Activated CD4-positive, alpha-beta T cell treated with anti-CD3 and anti-CD28 coated beads for 4 hours (primary cell): Measurements from ENCODE around the gene MGLL.

Experiments used
- DNase-seq, 2 donors: peaks; one replicate each; pipeline ENCODE4 v3.0.0-alpha.2; 2020

Gene MGLL

GRCh38 chr3:127699416-127700300 lies 122.7 kb downstream of the MGLL start:
- no peak for DNase-seq

DNA sequence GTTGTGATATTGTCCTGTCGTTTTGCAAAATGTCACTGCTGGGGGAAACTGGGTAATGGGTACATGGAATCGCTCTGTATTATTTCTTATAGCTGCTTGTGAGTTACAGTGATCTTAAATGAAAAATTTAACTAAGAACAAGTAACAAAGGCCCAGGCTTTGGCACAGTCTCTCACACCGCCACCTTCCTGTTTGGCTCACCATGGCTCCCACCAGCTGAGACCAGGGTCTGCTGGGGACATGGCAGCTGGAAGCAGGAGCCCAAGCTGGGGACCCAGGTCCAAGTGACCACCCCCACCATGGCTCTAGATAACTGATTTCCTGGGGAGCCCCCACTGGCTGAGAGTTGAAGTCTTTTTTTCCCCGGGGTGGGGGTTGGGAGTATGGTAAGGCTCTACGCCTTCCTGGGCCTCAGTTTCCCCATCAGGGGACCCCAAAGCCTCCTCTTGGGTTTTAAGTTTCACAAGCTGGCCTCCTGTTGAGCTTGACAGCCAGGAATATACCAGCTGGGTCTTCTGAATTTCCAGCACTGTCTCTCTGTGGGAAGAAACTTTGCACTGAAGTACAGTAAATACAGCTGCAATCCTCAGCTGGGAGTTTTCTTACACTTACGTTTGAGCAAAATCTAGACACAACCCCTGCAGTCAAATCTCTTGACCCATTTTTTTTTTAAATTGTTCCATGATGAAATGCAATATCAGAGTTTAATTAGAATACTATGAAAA lies 123.5 kb downstream of the MGLL start:
- no peak for DNase-seq

DNA sequence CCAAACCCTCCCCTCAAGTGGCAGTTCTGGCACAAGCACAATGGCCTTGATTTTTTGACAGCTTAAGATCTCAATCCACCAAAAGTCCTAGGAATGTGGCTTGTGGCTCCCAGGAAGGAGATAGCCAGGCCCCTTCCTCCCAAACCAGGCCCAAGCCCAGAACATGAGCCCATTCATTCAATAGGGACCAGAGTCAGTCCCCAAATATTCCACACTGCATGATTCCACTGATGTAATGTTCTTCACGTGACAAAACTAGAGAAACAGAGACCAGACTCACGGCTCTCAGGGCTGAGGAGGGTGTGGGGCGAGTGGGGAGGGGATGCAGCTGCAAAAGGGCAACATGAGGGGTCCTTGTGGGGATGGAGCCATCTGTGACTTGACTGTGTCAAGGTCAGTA lies 124.0 kb downstream of the MGLL start:
- DNase-seq, result no peak

GRCh38 chr3:127697551-127698240 lies 124.6 kb downstream of the MGLL start:
- DNase-seq, result peak in 1 of 2 donors; percentile 18

- peak; percentile 38 to 39 for DNase-seq
Observed at GRCh38 chr3:127694467-127695215, 127.7 kb downstream of the MGLL start.

DNA sequence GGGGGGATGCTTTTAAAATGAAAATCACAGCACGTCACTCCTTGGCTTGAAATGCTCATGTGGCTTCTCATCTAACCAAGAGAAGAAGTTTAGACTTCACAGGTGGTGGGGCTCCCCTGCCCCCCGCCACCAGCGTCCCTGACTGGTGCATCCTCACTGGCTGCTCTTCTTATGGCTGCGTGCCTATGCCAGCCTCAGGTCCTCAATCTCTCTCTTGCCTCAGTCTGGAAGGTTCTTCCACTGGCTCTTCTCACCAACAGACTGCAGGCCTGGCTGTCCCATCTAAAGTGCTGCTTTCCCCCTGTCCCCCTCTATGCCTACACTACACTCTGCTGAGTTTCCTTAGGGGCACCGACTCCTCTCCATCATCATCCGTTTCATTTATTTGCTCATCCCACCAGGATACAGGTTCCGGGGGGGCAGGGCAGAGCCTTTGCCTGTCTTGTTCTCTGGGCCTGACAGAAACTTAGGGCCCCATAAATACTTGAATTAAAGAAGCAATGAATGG lies 128.9 kb downstream of the MGLL start:
- DNase-seq, result no peak

GRCh38 chr3:127692501-127693335 lies 129.6 kb downstream of the MGLL start:
- no peak for DNase-seq

GRCh38 chr3:127691974-127692373 lies 130.3 kb downstream of the MGLL start:
- DNase-seq, result no peak

- DNase-seq, result no peak
Observed at GRCh38 chr3:127691489-127691888, 130.8 kb downstream of the MGLL start.

DNA sequence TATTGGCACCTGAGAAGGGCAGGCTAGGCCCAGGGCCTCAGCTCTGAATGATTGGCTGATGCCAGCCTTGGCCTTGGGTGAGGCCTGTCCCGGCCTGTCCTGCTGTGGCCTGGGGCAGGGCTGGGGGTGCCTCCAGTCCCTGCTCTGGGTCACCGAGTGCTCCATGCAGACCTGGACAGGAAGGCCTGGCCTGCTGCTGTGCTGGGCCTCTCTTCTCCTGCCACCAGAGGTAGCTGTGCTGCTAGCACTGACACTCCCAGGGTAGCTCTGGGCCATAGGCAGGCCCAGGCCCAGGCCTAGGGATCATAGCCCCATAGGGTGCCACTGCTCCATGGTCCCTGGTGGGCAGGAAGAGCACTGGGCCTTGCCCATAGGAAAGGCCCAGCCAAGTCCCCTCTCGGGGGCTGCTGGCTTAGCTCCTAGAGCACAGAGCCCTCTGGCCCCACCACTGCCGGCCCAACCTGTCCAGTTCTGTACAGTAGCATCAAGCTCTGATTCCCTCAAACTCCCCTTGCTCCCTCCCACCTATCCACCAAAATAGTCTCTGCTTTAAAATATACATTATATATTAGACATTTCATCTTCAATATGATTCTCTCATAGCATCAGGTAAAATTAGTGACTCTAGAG lies 131.4 kb downstream of the MGLL start:
- DNase-seq, result no peak

- no peak for DNase-seq
Observed at GRCh38 chr3:127690106-127690505, 132.2 kb downstream of the MGLL start.

GRCh38 chr3:127689266-127689860 lies 133.0 kb downstream of the MGLL start:
- no peak for DNase-seq

GRCh38 chr3:127688416-127689265 lies 133.7 kb downstream of the MGLL start:
- DNase-seq, result no peak

DNA sequence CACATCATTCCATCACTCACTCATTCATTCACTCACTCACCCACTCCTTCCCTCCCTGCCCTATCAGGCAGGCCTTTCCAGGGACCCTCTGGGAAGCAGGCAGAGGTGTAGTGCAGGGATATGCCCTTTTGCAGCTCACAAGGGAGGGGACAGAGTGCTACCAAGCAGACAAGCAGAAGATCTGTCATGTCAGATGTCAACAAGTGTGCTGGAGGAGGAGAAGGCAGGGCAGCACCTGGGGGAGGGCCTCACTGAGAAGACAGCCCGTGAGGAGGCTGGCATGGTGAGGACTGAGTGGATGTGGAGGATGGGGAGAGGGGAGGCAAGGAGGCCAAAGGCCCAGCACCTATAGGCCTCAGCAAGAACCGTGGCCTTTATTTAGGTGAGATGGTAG lies 134.3 kb downstream of the MGLL start:
- DNase-seq, result no peak

- DNase-seq, result no peak
Observed at GRCh38 chr3:127687228-127687737, 135.0 kb downstream of the MGLL start.

DNA sequence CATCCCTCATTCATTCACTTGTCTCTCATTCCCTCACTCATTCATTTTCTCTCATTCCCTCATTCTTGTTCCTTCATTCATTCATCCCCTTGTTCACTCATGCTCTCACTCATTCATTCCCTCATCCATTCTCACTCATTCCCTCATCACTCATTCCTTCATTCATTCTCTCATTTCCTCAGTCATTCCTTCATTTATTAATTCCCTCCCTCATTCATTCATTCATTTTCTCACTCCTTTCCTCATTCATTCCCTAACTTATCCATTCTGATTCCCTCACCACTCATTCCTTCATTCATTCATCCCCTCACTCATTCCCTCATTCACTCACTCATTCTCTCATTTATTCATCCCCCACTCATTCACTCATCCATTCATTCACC lies 135.8 kb downstream of the MGLL start:
- no peak for DNase-seq

GRCh38 chr3:127685708-127686511 lies 136.4 kb downstream of the MGLL start:
- no peak for DNase-seq

- DNase-seq, result no peak
Observed at GRCh38 chr3:127684871-127685707, 137.2 kb downstream of the MGLL start.
